NCI-H1694 treated with DMSO at 0.1 percent for 48 hours (cell line): Measurements from ENCODE around the gene TYROBP.
"Not testable (repeated sequence)": the region's sequence is repeated elsewhere in the genome, so short reads cannot be mapped to it uniquely, and the experiment has no call there.

ENCODE experiments used
- DNase-seq: peaks from one replicate; lab custom pipeline; 2025; lab: John Stamatoyannopoulos, UW

Gene TYROBP

DNA sequence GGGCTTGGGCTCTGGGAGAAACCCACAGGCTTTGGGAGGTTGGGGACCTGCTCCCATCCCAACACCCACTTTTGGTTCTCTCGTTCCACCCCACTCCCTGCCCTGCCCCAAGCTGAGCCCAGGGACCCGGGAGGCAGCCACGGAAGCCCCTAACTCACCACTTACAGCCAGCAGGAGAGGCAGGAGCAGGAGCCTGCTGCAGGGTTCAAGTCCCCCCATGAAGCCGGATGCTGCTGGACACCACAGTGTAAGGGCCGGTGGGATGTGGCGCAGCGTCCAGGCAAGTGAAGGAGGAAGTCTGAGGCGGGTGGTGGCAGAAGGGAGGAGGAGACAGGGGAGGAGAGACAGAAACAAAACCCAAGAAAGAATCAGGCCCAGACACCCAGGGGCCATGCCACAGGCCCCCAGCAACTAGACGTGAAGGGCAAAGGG lies at the start of gene TYROBP:
Gene TYROBP (minus strand): TSS at position 286 of the 432 bp plus-strand sequence. CDS start 67 bp downstream, at position 219.
- no peak for DNase-seq

DNA sequence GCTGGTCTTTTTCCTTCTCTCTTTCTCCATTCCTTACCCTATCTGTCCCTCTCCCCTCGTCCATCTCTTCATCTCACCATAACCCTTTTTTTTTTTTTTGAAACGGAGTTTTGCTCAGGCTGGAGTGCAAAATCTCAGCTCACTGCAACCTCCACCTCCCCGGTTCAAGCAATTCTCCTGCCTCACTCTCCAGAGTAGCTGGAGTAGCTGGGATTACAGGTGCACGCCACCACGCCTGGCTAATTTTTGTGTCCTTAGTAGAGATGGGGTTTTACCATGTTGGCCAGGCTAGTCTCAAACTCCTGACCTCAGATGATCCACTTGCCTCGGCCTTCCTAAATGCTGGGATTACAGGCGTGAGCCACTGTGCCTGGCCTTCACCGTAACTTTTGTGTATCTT lies 49.3 kb upstream of the TYROBP start:
- not testable (repeated sequence) for DNase-seq

DNA sequence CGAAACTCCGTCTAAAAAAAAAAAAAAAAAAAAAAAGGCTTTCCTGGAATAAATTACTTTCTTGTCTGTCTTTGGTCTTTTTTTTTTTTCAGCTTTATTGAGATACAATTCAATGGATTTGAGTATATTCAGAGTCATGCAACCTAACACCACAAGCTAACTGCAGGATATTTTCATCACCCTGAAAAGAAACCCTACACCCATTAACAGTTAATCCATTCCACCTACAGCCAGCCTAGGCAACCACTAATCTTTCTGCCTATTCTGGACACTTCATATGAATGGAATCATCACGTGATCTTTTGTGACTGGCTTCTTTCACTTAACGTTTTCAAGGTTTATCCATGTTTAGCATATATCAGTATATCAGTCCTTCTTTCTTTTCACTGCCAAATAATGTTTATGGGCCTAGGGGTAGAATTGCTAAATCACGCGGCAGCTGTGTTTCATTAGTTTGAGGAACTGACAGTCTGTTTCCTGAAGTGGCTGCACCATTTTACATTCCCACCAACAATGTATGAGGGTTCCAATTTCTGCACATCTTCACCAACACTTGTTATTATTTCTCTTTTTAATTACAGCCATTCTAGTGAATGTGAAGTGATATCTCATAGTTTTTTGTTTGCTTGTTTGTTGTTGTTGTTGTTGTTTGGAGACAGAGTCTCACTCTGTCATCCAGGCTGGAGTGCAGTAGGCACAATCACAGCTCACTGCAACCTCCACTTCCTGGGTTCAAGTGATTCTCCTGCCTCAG lies 48.0 kb upstream of the TYROBP start:
- no peak for DNase-seq

DNA sequence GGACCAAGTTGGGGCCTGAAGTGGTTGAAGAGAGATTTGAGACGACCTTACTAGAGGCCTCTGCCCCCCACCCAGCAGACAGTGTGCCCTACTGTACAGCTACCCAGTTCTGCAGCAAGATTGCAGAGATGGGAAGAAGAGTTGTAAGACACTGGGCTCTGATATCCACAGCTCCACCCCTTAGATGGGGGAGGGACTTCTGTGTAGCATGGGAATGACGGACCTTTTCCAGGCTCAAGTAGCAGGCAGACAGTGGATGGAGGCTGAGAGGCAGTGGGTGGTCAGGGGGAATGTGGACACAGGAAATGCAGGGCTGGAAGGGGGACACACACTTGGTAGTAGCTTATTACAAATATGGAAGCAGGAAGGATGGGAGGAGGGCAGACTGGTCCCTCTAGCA lies 41.0 kb upstream of the TYROBP start:
- no peak for DNase-seq

DNA sequence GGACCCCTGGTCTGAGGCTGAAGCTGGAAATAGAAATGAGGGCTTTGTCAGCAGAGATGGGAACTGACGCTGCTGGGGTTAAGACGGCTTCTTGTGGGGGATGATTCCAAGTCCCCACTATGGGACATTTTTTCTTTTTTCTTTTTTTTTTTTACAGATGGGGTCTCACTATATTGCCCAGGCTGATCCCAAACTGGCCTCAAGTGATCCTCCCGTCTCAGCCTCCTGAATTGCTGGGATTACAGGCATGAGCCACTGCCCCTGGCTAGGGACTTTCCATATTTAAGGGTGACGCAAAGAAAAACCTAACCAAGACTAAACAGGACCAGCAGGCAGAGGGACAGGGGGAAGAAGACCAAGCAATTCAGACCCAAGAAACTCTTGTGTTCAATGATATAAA lies 38.1 kb upstream of the TYROBP start:
- DNase-seq = no peak

DNA sequence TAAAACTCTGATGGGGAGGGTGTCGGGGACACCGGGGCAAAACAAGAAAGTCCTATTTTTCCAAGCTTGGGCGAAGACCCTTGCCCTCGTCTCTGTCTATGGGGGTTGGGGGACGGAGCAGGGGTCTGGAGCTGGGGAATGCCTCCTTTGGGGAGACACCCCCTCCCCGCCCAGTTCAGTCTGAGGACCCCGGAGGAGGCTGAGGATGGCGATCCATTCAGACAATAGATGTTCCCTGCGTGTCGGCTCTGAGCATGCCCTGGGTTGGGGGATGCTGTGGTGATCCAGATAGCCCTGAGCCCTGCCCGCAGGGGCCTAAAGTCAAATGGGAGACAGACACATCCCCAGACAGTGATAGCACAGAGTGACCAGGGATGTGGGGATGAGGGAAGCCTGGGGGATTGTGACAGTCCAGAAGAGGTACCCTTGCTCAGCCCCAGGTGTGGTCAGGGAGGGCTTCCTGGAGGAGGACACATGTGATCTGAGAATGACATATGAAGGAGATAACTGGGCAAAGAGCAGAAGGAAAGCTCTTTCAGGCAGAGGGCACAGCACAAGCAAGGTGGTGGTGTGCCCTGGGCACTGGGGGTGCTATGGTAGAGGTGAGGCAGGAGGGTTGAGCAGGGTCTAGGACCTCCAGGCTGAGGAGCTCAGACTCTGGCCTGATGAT lies 37.2 kb upstream of the TYROBP start:
- no peak for DNase-seq

DNA sequence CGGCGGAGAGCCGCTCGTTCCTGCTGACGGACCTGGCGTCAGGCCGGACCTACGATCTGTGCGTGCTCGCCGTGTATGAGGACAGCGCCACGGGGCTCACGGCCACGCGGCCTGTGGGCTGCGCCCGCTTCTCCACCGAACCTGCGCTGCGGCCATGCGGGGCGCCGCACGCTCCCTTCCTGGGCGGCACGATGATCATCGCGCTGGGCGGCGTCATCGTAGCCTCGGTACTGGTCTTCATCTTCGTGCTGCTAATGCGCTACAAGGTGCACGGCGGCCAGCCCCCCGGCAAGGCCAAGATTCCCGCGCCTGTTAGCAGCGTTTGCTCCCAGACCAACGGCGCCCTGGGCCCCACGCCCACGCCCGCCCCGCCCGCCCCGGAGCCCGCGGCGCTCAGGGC lies 36.5 kb upstream of the TYROBP start:
- DNase-seq = no peak

DNA sequence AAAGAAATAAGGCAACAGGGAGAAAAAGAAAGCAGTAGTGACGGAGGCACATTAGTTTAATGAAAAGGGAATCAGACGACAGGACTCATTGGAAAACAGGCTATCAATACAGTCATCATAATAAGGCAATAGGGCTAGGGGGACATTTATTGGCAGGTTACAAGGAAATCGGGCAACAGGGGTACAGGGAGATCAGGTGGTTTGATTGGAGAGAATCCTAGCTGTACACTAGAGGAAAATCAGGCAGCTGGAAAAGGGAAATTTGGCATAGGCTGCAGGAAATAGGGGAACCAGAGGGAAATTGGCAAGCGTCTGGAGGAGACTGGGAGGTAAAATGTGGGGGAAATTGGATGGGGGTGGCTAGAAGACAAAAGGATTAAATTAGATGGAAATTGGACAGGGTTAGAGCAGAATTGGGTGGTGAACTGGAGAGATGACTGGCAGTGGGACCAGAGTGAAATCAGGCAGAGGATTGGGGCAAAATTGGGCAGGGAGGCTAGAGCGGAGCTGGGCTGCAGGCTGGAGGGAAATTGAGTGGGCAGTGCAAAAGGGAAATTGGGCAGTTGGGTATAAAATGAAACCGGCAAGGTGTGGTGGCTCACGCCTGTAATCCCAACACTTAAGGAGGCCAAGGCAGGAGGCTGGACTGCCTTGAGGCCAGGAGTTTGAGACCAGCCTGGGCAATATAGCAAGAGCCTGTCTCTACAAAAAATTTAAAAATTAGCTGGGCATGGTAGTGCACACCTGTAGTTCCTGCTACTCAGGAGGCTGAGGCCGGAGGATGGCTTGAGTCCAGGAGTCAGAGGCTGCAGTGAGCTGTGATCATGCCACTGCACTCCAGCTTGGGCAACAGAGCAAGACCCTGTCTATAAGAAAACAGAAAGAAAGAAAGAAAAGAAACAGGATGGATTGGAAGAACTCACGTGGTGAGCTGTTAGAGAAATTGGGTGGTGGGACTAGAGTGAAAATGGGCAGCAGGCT lies 35.5 kb upstream of the TYROBP start:
- DNase-seq = no peak

DNA sequence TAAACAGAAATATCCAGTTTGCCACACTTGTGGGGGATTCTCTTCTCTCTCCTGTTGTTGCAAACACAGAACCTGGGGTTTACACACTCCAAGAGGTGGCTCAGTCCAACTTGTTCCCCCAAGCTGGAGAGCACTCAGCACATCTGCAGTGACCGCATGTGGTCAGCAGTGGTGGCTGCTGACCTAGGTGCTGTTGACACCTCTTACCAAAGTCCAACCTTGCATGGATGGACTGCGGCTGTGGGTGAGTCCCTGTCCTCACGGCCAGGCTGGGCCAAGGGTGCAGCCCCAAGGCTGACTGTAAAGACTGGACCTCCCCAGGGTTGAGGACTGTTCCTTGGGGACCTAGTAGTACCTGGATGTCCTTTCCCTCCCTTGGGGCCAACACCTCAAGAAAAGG lies 34.1 kb upstream of the TYROBP start:
- no peak for DNase-seq

DNA sequence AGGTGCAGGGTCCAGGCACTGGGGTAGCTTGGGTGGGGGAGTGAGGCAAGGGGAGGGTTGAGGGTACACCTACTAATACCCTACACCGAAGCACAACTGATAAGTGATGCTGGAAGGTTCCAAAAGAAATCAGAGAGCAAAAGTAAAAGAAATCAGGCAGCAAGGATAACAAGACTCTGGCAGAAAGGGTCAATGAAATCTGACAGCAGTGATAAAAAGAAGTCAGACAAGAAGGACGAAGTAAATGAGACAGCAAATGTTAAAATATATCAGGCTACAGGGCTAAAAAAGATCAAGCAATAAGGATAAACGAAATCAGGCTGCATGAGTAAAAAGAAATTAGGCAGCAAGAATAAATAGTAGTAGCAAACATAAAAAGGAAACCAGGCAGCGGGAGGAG lies 32.7 kb upstream of the TYROBP start:
- no peak for DNase-seq

DNA sequence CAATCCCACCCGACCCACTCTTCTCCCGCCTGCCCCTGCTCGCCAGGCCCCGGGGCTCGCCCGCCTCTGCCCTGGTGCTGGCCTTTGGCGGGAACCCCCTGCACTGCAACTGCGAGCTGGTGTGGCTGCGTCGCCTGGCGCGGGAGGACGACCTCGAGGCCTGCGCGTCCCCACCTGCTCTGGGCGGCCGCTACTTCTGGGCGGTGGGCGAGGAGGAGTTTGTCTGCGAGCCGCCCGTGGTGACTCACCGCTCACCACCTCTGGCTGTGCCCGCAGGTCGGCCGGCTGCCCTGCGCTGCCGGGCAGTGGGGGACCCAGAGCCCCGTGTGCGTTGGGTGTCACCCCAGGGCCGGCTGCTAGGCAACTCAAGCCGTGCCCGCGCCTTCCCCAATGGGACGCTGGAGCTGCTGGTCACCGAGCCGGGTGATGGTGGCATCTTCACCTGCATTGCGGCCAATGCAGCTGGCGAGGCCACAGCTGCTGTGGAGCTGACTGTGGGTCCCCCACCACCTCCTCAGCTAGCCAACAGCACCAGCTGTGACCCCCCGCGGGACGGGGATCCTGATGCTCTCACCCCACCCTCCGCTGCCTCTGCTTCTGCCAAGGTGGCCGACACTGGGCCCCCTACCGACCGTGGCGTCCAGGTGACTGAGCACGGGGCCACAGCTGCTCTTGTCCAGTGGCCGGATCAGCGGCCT lies 32.1 kb upstream of the TYROBP start:
- no peak for DNase-seq

DNA sequence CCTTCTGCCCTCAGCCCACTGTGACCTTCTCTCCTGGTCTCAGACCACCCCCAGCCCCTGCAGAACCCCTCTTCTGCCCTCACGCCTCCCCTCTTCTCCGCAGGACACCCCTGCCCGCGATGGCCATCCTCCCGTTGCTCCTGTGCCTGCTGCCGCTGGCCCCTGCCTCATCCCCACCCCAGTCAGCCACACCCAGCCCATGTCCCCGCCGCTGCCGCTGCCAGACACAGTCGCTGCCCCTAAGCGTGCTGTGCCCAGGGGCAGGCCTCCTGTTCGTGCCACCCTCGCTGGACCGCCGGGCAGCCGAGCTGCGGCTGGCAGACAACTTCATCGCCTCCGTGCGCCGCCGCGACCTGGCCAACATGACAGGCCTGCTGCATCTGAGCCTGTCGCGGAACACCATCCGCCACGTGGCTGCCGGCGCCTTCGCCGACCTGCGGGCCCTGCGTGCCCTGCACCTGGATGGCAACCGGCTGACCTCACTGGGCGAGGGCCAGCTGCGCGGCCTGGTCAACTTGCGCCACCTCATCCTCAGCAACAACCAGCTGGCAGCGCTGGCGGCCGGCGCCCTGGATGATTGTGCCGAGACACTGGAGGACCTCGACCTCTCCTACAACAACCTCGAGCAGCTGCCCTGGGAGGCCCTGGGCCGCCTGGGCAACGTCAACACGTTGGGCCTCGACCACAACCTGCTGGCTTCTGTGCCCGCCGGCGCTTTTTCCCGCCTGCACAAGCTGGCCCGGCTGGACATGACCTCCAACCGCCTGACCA lies 31.4 kb upstream of the TYROBP start:
- no peak for DNase-seq

DNA sequence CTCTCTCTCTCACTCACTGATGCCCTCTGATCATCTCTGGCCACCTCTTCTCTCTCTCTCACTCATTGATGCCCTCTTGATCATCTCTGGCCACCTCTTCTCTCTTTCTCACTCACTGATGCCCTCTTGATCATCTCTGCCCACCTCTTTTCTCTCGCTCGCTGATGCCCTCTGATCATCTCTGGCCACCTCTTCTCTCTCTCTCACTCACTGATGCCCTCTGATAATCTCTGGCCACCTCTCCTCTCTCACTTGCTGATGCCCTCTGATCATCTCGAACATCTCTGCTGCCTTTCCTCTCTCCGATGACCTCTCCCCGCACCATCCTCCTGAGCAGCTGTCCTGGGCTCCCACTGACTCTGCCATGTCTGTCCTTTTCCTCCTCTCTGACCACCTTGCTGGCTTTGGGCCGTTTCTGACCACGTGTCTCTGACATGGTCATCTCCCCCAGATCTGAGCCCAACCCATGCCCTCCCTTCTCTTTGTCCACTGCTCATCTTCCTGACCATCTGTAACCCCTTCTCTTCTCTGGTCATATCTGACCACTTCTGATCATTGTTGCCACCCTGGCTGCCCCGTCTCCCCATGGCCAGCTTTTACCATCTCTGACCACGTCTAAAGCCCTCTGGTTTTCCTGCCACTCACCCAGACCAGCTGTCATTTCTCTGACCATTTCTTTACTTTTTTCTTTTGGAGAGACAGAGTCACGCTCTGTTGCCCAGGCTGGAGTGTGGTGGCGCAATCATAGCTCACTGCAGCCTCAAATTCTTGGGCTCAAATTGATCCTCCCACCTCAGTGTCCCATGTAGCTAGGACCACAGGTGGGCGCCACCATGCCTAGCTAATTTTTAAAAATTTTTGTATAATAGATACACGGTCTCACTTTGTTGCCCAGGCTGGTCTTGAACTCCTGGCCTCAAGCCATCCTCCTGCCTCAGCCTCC lies 30.5 kb upstream of the TYROBP start:
- no peak for DNase-seq

DNA sequence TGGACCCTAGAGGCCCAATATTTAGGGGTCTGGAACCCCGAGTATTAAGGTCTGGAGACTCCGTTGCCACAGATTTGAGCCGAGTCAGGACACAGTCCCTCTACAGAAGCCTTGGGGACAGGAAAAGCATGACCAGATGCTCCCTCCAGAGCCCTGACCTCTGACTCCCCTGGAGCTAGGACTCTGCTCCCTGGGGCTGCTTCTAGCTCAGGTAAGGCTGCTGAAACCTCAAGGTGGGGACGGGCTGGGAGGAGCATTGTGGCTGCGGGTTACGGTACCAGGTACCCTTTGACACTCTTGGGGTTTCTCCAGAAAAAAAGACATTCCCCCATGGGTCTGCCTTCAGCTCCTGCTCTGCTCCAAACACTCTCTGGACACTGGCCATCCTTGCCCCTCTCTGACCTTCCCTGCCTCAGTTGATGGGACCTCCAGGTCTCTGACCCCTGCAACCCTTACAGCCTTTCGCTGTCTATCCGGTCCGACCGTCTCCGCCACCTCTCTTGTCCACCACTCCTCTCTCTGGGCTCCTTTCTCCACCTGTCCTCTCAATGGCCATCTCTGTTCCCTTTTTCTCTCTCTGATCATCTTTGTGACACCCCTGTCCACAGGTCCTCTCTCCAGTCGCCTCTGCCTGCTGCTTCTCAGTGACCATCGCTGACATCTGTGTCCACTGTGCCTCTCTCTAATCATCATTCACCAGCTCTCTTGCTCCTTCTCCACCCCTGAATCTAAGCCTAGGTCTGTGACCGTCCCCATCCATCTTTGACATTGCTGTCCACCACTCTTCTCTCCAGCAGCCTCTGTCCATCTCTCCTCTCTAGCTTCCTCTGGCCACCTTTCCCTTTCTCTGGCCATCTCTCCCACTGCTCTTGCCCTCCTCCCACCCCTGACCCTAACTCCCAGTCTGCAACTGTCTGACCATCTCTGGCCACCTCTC lies 29.5 kb upstream of the TYROBP start:
- no peak for DNase-seq

DNA sequence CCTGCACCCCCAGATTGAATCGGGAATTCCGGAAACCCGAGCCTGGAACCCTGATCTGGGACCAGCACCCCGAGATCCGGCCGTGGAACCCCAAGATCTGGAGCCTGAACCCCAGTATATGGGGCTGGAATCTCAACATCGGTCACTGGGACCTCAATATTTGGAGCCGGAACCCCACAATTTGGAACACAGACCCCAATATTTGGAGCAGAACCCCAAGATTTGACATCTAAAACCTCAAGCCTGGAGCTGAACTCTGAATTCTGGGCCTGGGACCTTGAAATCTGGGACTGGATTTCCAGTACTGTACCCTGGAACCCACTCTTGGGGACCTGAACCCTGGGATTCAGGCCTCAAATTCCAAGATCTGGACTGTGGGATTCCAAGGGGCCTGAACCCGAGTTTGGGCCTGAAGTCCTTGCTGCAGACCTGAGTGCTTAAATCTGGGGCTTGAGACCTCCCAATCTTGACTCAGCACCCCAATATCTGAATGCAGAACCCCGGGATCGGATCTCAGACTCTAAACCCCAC lies 28.7 kb upstream of the TYROBP start:
- DNase-seq = no peak

DNA sequence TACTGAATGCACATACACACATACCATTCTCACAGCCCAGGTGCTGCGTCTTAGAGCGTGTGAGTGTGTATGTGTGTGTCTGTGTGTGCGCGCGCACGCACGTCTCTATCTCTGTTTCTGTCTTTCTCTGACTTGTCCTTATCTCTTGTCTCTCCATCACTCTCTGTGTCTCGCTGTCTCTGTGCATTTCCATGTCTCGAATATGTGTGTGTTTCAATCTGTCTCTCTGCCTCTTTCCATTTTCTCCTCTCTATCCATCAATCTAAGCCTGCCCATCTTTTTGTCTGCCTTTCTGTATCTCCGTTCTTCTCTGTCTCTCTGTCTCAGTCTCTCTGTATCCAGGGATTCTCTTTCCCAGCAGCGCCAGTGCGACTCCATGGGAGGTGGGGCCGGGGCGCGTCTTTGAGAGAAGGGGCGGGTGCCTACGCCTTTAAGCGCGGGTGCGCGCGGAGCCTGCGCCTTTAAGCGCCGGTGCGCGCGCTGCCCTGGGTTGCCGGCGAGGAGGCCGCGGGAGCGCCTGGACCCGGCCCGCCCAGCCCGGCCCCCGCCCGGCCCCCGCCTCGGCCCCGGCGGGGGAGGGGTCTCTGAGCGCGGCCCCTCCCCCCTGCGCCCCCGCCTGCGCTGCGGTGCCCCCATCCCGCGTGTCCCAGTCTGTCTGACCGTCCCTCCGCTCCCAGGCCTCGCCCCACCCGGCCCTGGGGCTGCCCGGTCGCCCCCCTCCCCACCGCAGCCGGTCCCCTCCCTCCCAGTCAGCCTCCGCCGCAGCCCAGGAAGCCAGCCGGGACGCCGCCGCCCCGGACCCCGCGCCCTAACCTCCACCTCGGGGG lies 28.0 kb upstream of the TYROBP start, which contains the start of gene LRFN3:
Gene LRFN3 (plus strand): TSS at position 464 of the 827 bp plus-strand sequence. CDS start 3,052 bp downstream, outside the sequence.
- peak; percentile 80 for DNase-seq

DNA sequence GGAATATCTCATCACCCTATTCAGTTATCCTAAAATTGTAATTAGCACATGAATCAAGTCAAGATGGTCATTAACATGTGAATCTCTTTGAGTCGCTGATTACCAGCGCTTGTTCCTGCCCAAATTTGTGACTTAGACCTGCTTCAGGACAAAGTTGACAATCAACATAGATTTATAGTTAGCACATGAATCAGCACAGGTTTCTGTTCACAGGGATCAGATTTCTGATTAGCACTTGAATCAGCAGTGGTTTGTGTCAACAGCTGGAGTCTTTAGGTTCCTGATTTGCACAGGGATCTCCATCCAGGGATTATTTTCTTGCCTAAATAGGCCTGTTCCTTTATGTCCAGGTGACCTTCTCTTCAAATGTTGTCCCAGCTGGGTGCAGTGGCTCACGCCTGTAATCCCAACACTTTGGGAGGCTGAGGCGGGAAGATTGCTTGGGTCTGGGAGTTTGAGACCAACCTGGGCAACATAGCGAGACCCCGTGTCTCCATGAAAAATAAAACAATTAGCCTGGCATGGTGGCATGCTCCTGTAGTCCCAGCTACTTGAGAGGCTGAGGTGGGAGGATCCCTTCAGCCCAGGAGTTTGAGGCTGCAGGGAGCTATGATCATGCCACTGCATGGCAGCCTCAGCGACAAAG lies 24.3 kb upstream of the TYROBP start:
- DNase-seq = no peak
